GM13976 (cell line): ENCODE results near the gene STK33.

Experiments used
- DNase-seq: peaks from one replicate; pipeline ENCODE4 v3.0.0; 2012; ENCODE audit warnings: low spot score
- in situ Hi-C: fragments of 300-500 bp; cut with MboI; formaldehyde crosslinking; loops from one replicate; pipeline ENCODE4 v1.12.0; 2022; ENCODE audit warnings: low sequenced_read_pairs, mixed read lengths, inconsistent platforms; ENCODE audit not compliant: unreplicated experiment
- TF ChIP-seq, protein P1 (sequence below): IDR thresholded peaks from 2 replicates; pipeline ENCODE4 v1.5.1; 2012; ENCODE audit warnings: borderline replicate concordance, mild to moderate bottlenecking; ENCODE audit not compliant: insufficient read depth; ENCODE audit errors: extremely low read depth, missing control alignments, control extremely low read depth

The STK33 gene

GRCh38 chr11:8615291-8616032 lies 21.4 kb upstream of the STK33 start:
- TF ChIP-seq, protein P1, sequence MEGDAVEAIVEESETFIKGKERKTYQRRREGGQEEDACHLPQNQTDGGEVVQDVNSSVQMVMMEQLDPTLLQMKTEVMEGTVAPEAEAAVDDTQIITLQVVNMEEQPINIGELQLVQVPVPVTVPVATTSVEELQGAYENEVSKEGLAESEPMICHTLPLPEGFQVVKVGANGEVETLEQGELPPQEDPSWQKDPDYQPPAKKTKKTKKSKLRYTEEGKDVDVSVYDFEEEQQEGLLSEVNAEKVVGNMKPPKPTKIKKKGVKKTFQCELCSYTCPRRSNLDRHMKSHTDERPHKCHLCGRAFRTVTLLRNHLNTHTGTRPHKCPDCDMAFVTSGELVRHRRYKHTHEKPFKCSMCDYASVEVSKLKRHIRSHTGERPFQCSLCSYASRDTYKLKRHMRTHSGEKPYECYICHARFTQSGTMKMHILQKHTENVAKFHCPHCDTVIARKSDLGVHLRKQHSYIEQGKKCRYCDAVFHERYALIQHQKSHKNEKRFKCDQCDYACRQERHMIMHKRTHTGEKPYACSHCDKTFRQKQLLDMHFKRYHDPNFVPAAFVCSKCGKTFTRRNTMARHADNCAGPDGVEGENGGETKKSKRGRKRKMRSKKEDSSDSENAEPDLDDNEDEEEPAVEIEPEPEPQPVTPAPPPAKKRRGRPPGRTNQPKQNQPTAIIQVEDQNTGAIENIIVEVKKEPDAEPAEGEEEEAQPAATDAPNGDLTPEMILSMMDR, result no peak
- DNase-seq, result no peak
- in situ Hi-C loops, result no loop called here

GRCh38 chr11:8614497-8614896 lies 20.5 kb upstream of the STK33 start:
- no peak for DNase-seq
- in situ Hi-C loops, result no loop called here
- TF ChIP-seq, protein P1, result no peak

DNA sequence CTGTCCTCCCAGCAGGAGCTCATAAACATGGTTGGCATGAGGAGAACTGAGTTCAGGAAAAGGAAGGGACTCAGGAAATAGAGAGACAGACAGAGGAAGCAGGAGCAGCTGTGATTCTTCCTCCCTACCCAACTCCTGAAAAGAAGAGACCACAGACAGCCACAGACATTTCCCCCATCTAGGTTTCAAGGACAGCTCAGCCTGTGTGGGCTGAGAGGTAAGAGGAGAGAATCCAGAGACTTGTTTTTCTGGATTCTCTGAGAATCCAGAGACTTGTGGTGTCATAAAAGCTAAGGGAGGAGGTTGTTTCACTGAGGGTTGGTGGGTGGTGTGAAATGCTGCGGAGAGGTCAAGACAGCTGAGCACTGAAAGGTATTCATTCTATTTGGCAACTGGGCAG lies 19.0 kb upstream of the STK33 start:
- DNase-seq, result no peak
- TF ChIP-seq, protein P1, result no peak
- in situ Hi-C loops, result no loop called here

DNA sequence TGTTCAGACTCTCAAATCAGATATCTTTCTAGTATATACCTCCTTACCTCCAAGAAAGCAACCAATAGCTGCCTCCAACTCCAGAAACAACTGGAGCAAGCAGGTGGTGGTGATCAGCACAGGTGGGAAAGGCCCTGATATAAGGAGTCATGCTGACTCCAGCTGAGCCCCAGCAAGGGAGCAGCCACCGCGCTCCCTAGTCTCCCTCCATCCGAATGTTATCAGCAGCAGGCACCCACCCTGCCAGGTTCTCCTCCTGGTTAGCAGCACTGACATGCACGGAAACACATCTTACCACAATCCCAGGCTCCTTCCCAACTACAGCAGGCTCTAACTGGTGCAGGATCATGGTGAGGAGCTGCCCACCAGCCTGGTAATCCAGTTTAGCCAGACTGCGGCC lies 18.5 kb upstream of the STK33 start:
- DNase-seq, result no peak
- TF ChIP-seq, protein P1, result no peak
- in situ Hi-C loops, result no loop called here

DNA sequence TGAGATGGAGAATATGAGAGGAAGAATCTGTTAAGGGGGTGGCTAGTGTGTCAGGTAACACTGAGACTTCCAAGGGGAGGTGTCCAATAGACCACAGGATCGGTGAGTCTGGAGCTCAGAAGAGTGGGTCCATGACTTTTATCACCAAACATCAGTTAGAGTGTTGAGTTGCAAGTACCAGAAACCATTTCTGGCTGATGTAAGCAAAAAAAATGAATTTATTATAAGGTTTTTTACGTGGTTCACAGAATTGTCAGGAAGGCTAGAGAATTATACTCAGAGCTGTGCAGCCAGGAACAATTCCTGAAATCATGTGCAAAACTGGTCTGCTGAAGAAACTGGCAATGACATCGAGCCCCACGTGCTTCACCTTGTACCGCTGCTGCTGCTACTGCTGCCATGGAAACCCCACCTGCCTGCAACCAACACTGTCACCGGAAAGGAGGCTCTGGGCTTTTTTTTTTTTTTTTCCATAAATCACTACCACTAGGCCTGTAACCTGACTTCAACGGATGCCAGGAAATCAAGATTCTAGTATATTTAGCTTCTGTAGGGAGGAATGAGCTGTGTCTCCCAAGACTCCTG lies 16.6 kb upstream of the STK33 start:
- DNase-seq, result no peak
- in situ Hi-C loops, result no loop called here
- TF ChIP-seq, protein P1, result no peak

DNA sequence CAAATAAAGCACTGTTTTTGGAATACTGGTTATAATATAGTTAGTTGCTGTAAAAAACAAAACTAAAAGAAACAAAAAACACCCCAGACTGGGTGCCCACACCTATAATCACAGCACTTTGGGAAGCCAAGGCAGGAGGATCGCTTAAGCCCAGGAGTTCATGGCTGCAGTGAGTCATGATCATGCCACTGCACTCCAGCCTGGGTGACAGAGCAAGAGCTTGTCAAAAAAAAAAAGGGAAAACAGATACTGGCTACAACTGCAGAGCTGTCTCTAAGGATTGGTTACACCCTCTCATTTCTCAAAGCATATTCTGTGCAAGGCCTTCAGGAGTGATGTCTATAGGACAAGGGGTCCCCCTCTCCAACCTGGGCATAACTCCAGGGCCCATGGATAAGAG lies 14.6 kb upstream of the STK33 start:
- no peak for DNase-seq
- in situ Hi-C loops, result no loop called here
- TF ChIP-seq, protein P1, result no peak
